ENCODE data around the gene AP5Z1. TPM values are rescaled to one million over a fixed set of nuclear protein-coding genes. Genes with fewer than 3 reads are reported as not detected.

AP5Z1 gene
- total and polyA plus RNA-seq, 2 of the 4 experiments (the other 2 are of a cell fraction), result 9.7 to 38.7 TPM

GRCh38 chr7:4788627-4789189 is 13.3 kb downstream of the AP5Z1 start:
- in situ Hi-C loops (cut with MboI; ENCODE audit: low sequenced_read_pairs), result no loop called here
- H4K8ac ChIP-seq (ENCODE audit: low read depth in 2 of 2, low read length in 2 of 2), result no peak overlapping the region
- ChIA-PET CTCF (no interaction called here), POLR2A (ENCODE audit: unreplicated experiment) (no interaction called here)
- H3K4me3 ChIP-seq (ENCODE audit: insufficient read depth, low read depth, low read length), result no peak overlapping the region
- H2BK120ac ChIP-seq (ENCODE audit: low read depth, low read length), result no peak overlapping the region
- H3K14ac ChIP-seq (replicated peaks; ENCODE audit: low read depth, low read length), result no peak overlapping the region
- 85% methylated on average over 15 of the region's 27 CpGs; no CpG with 5 or more reads in 1 of the 2 experiments for WGBS, 2 experiments (ENCODE audit: extremely low coverage in 2 of 2, insufficient read length in 1 of 2)
- H3K27ac ChIP-seq (ENCODE audit: insufficient read depth, low read length), result no peak overlapping the region
- H3K9me3 ChIP-seq (ENCODE audit: control insufficient read depth, insufficient read depth, low read length), result no peaks in the 10 kb centered on the region
- H3K79me1 ChIP-seq (ENCODE audit: low read depth in 1 of 2, low read length in 2 of 2), result no peaks in the 10 kb centered on the region
- H2BK5ac ChIP-seq (ENCODE audit: low read depth, low read length, poor library complexity, severe bottlenecking), result no peak overlapping the region
- H3K36me3 ChIP-seq (ENCODE audit: control insufficient read depth, insufficient read depth, low read length), result peaks cover 78% of the 10 kb centered on the region
- H3K9ac ChIP-seq (ENCODE audit: low read depth, low read length), result no peak overlapping the region
- no peak for DNase-seq
- no peak for ATAC-seq (ENCODE audit: low read depth)
- H3K4me1 ChIP-seq (ENCODE audit: control insufficient read depth, insufficient read depth, low read length), result no peaks in the 10 kb centered on the region
- H2AFZ ChIP-seq (replicated peaks; ENCODE audit: low read length, poor library complexity), result no peak overlapping the region
- dilution Hi-C loops (cut with HindIII; ENCODE audit: low sequenced_read_pairs, unreplicated experiment), result no loop called here
- H4K91ac ChIP-seq (ENCODE audit: insufficient read depth, low read depth, low read length), result no peak overlapping the region
- H3K56ac ChIP-seq (ENCODE audit: extremely low read depth, insufficient read depth, low read length), result no peak overlapping the region
- no peaks in the 10 kb centered on the region for H4K20me1 ChIP-seq (ENCODE audit: insufficient read depth, low read length)
- no peak overlapping the region for H2AK5ac ChIP-seq (ENCODE audit: low read depth, low read length)
- no peak overlapping the region for H3K18ac ChIP-seq (ENCODE audit: low read depth, low read length)
- intact Hi-C loops (cut with micrococcal nuclease), result no loop called here
- H3K4ac ChIP-seq (ENCODE audit: low read depth, low read length), result no peak overlapping the region
- H2AK9ac ChIP-seq (replicated peaks; ENCODE audit: low read depth, low read length, poor library complexity), result peak overlapping the region; percentile 9
- H3K4me2 ChIP-seq (ENCODE audit: low read depth, low read length), result no peak overlapping the region
- H2BK20ac ChIP-seq (ENCODE audit: low read depth, low read length), result no peak overlapping the region
- H2BK15ac ChIP-seq (ENCODE audit: low read depth, low read length), result no peak overlapping the region
- TF ChIP-seq CEBPB (IDR thresholded peaks at IDR 0.05; ENCODE audit: low read depth, low read length), result no peak
- H3K9me1 ChIP-seq (ENCODE audit: insufficient read depth, low read length), result no peaks in the 10 kb centered on the region
- no peaks in the 10 kb centered on the region for H3K27me3 ChIP-seq (ENCODE audit: control insufficient read depth, insufficient read depth, low read length)
- no peak overlapping the region for H3K23ac ChIP-seq (ENCODE audit: low read depth, low read length)
- no TSS peak for BruUV-seq (replicated peaks)
- H4K5ac ChIP-seq (ENCODE audit: low read depth, low read length), result no peak overlapping the region
